Measurements from ENCODE around the gene USP6NL.

USP6NL gene

DNA sequence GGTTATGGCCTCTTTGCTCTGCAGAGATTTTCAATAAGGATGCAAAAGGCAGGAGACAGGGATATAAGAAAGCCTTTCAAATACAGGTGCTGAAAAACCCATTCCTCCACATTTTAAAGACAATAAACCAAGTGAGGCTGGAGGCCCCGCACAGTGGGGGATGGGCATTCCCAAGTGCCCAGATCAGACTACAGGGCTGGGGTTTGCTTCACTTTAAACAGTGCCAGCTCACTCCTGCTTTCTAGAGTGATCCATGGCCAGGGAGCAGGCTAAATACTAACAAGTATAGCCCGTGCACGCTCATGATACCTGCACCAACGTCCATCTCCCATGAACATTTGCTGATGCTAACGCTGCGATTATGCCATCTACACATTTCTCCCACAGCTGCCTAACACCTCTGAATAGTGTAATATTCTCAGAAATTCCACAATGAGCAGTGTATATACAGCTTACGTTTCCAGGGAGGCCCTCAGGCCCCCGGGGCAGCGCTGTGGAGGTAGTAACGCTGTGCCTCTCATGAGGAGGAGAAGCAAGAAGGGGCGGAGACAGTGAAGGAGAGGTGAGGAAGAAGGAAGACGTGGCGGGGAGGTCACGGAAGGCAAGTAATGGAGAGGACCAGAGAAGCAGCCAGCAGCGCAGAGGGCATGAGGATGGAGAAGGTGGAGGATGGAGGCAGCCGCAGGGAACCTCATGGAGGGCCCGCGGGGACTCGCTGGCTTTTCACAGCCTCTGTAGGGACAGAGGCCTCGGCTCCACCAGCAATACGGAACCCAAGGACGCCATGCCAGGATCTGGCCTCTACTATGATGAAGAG is 141.7 kb downstream of the USP6NL start:
- DNase-seq, result no peak

DNA sequence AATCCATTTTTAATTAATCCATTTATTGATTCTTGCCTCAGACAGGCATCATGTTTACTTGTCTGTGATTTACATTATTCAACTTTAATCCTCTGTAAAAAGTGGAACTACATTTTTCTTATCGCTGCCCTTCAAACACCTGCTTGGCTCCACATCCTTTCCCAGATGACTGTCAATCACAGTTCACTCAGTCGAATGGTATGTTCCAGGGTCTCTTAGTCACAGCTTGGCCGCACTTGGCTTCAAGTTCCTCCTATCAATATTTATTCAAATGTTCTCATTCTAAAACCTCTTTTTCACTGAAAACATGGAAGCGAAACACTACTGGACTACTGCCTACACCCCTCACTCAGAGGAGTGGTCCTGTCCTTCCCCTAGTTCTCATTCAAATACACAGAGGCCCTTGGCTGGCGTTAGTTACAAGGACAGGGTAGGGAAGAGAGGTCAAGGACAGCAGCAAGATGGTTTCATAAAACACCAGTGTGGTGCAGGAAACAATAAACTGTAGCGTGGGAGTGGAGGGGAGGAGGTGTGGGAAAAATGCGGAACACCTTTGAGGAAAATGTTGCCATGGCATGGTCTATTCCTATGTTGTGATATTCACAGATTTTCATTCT is 143.2 kb downstream of the USP6NL start:
- DNase-seq, result no peak

- DNase-seq, result no peak
Observed at GRCh38 chr10:11465406-11465805, 146.0 kb downstream of the USP6NL start.

- no peak for DNase-seq
Observed at GRCh38 chr10:11463111-11463510, 148.3 kb downstream of the USP6NL start.

GRCh38 chr10:11462071-11462470 is 149.4 kb downstream of the USP6NL start:
- no peak for DNase-seq

DNA sequence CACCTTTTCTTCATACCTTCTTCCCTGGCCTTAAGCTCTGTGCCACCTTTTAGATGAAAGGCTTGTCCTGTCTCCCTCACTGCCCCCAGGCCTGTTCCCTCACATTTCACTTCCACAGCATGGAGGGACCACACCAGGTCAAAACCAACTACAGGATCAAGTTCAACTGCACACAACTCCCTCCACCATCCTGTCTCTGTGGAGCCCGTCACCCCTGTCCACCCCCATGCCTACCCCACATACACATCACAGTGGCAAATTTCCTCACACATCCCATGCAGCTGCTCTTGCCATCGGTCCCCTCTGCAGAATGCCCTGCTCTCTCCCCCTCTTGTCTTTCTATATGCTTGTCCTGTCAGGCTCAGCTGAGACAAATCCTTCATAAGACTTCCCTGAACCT is 154.1 kb downstream of the USP6NL start:
- no peak for DNase-seq

GRCh38 chr10:11454958-11455566 is 156.4 kb downstream of the USP6NL start:
- DNase-seq, result no peak

GRCh38 chr10:11454160-11454559 is 157.3 kb downstream of the USP6NL start:
- no peak for DNase-seq

DNA sequence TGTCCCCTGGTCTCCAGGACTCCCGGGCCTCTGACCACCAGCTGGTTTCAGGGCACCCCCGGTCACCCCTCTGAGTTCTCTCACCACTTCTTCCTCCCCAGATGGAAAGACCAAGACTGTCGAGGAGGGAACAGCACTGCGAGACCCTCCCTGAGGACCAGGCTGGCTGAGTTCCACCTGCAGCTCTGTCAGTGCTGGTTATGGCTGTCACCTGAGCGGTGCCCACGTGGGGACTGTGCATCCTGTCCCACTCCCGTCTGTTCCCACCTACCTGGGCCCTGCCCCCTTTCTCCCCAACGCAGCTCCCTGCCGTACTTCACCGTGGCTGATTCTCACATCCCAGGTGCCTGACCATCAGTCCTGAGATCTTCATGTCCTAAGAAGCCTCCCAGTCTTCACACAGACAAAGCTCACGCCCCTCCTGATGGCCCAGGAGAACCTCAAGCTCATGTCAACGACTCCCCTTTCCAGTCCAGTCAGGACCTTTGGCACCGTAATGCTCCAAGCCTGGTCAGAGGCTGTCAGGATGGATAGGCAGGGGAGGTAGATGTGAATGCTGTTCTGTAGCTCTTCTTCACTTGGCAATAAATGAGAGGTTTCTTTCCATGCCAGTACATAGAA is 159.7 kb downstream of the USP6NL start:
- DNase-seq, result no peak

GRCh38 chr10:11450427-11450826 is 161.0 kb downstream of the USP6NL start:
- no peak for DNase-seq

DNA sequence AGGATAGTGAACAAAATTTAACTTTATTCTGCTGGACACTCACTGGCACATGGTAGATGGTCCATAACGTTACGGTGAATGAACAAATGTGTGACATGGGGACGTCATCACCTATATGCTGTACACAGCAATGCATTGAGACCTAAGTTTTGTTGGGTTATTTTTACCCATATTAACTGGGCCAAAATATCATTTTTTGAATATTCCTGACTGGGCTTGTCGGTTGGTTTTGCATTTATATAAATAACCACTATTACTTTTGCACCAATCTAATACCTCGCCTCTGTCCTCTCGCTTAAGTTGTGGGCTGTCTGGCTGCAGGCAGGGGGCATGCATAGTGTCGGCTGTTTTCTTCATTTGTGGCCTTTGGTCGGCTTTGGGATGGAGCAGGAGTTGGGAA is 161.7 kb downstream of the USP6NL start:
- DNase-seq, result no peak

- DNase-seq, result no peak
Observed at GRCh38 chr10:11448545-11449244, 162.8 kb downstream of the USP6NL start.

- no peak for DNase-seq
Observed at GRCh38 chr10:11448190-11448544, 163.3 kb downstream of the USP6NL start.

DNA sequence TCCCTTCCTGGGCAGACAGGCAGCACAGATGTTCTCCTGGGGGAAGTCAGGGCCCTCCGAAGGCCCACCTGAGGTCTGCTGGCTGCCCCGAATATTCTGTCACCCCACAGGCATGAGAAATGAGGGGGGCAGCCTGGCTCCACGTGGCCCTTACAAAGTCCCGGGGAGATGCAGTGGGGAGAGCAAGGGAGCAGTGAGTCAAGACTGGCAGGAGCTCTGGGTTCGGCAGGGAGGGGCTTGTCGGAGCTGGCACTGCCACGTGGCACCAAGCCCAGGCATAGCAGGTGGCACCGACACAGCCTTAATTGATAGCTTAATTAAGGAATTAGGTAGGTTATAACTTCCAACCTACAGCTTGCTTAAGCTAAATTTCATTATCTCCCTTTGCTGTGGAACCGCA is 163.9 kb downstream of the USP6NL start:
- DNase-seq, result no peak

DNA sequence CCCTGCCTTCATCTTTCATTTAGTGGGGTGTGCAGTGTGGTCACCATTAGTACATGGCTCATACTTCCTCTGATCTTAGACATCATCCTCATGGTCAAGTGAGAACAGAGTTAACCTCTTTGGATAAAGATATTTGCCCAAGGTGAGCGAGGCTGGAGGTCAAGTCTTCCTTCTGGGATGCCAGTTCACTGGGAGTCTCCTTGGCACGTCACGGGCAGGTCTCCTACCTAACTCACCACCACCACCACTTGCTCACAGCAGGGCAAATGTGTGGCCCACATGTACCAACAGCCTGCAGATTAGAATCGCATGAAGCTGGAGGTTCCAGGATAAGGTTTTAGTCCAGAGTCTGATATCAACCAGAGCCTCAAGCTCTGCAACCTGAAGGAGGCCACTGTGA is 164.6 kb downstream of the USP6NL start:
- DNase-seq, result no peak

DNA sequence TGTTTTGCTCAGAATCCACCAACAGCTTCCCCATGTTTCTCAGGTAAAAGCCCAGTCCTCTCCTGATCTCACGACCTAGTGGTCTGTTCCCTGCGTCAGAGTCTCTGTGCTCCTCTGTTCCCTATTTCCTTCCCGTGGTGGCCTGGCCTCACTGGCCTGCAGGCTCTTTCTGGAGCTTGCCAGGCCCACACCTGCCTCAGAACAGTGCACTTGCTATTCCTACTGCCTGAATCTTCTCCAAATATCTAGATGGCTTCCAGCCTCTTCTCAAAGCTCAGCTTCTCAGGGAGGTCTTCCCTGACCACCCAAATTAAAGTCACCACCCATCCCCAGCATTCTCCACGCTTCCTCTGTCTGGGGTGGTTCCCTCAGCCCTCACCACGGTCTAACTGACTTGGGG is 165.3 kb downstream of the USP6NL start:
- no peak for DNase-seq

DNA sequence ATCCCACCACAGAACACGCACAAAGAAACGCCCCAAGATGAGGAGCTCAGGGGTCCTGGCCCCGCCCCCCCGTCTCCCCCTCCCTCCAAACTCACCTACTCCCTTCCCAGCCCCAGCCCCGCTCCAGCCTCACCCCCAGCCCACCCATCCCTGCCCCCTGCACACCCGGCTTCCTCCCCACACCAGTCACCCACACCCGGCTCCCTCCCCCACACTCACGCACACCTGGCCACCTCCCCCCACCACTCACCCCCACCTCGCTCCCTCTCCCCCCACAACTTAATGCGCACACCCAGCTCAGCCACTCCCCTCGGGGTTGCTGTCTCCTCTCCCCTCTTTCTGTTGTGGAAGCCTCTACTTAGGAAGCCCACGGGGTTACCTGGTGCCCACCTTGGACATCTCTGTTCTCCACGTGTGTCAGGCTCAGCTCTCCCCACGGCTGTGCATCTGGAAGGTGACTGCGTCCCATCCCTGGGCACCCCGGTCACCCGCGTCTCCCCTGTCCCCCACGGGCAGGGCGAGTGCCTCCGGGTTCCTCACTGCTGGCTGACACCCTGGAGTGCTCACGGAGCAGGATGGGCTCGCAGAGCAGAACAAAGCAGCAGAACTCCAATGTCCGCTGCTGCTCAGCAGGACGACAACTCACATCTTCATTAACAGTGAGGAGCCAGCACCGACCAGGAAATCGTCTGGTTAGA is 166.8 kb downstream of the USP6NL start:
- no peak for DNase-seq

DNA sequence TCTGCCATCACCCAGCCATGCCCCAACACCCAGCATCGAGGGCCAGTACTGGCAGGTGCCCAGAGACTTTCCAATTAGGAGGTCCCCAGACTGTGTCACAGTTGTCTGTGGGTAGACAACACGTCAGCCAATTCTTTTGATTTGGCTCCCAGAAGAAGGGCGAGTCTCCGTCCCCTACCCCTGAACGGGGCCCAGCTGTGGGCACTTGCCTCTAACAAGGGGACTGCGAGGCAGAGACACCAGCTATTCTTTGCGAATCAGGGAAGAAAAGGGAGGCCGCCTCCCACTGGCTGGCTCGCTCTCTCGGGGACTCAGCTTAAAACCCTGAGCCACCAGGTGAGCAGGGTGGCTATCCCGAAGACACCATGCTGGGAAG is 167.3 kb downstream of the USP6NL start:
- DNase-seq, result no peak

GRCh38 chr10:11443468-11444154 is 167.8 kb downstream of the USP6NL start:
- DNase-seq, result no peak

DNA sequence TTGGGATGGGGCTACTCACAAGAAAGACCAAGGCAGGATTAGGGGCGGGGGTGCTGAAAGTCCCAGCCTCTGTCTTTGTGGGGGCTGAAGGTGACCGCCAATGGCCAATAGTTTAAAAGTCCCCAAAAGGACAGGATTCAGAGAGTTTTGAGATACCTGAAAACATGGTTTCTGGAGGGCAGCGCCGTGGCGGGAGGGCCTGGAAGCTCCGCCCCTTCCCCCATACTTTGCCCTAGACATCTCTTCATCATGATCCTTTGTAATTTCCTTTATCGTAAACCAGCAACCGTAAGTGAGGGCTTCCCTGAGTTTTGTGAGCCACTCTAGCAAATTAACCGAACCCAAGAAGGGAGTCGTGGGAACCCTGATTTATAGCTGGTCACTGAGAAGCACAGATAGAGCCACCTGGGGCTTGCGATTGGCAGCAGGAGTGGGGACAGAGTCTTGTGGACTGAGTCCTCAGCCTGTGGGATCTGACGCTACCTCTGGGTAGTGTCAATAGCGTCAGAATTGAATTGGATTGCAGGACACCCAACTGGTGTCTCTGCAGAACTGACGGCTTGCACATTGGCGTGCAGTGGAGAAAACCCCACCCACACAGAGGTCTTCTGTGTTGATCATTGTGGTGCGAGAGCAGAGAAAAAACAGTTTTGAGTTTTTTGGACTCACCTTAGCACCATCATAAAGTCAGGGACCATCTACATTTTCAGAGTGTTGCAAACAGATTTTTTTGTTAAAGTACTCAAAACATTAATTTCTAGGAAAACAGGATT is 169.3 kb downstream of the USP6NL start:
- DNase-seq, result no peak

- DNase-seq, result no peak
Observed at GRCh38 chr10:11441151-11441535, 170.3 kb downstream of the USP6NL start.
